Neutrophil (primary cell): ENCODE data around the gene KIAA1671.
"Not testable (repeated sequence)": the region's sequence is repeated elsewhere in the genome, so short reads cannot be mapped to it uniquely, and the experiment has no call there.

ENCODE experiments used
- H3K27ac ChIP-seq: fragments of 200-600 bp; sonication (generic); 2 replicates; pipeline ENCODE4 v1.5.1; 2016; ENCODE audit warnings: mild to moderate bottlenecking, moderate library complexity
- H3K27me3 ChIP-seq: fragments of 200-600 bp; sonication (generic); 2 replicates; pipeline ENCODE4 v1.6.0; 2016; ENCODE audit warnings: mild to moderate bottlenecking
- H3K36me3 ChIP-seq: fragments of 200-600 bp; sonication (generic); 2 replicates; pipeline ENCODE4 v1.5.1; 2017
- H3K4me1 ChIP-seq, 2 experiments: fragments of 200-600 bp in 1 of 2; sonication (generic) in 1 of 2; 1 replicate in 1 of 2; 2 replicates in 1 of 2; pipeline versions ENCODE4 v1.5.1 to v1.6.1; 2013 to 2016; ENCODE audit warnings: low read depth in 1 of 2, low read length in 1 of 2, mild to moderate bottlenecking in 1 of 2, moderate library complexity in 1 of 2; ENCODE audit not compliant: control insufficient read depth in 1 of 2, insufficient read depth in 1 of 2
- H3K4me3 ChIP-seq, 2 experiments: fragments of 200-600 bp in 1 of 2; sonication (generic) in 1 of 2; 1 replicate in 1 of 2; 2 replicates in 1 of 2; pipeline ENCODE4 v1.5.1; 2013 to 2016; ENCODE audit warnings: low read depth in 1 of 2, low read length in 1 of 2, mild to moderate bottlenecking in 1 of 2, moderate library complexity in 1 of 2
- H3K9me3 ChIP-seq: fragments of 200-600 bp; sonication (generic); 2 replicates; pipeline ENCODE4 v1.5.1; 2016
- CTCF ChIP-seq: fragments of 200-600 bp; sonication (generic); IDR thresholded peaks from 2 replicates; pipeline ENCODE4 v1.5.1; 2016; ENCODE audit warnings: antibody characterized with exemption

KIAA1671 gene

GRCh38 chr22:25235547-25236290 lies 283.2 kb downstream of the KIAA1671 start:
- Histone ChIP-seq H3K27ac (no peak overlapping the region), H3K4me1 (no peaks in the 10 kb centered on the region), H3K9me3 (no peaks in the 10 kb centered on the region), H3K4me3 (no peak overlapping the region), H3K27me3 (peaks cover 38% of the 10 kb centered on the region), H3K36me3 (no peaks in the 10 kb centered on the region)
- no peak for TF ChIP-seq CTCF

GRCh38 chr22:25236417-25236816 lies 283.9 kb downstream of the KIAA1671 start:
- Histone ChIP-seq H3K4me1 (no peaks in the 10 kb centered on the region), H3K36me3 (no peaks in the 10 kb centered on the region), H3K27me3 (peaks cover 42% of the 10 kb centered on the region), H3K9me3 (no peaks in the 10 kb centered on the region), H3K27ac (no peak overlapping the region), H3K4me3 (no peak overlapping the region)
- TF ChIP-seq CTCF = no peak

GRCh38 chr22:25237503-25237902 lies 285.0 kb downstream of the KIAA1671 start:
- H3K4me3 ChIP-seq = no peak overlapping the region
- H3K4me1 ChIP-seq = no peaks in the 10 kb centered on the region
- no peak for TF ChIP-seq CTCF
- no peak overlapping the region for H3K27ac ChIP-seq
- no peaks in the 10 kb centered on the region for H3K36me3 ChIP-seq
- peaks cover 42% of the 10 kb centered on the region for H3K27me3 ChIP-seq
- H3K9me3 ChIP-seq = no peaks in the 10 kb centered on the region

- not testable (repeated sequence) for H3K36me3 ChIP-seq, H3K27ac ChIP-seq, H3K4me1 ChIP-seq, H3K9me3 ChIP-seq, H3K4me3 ChIP-seq
- peaks cover 42% of the 10 kb centered on the region for H3K27me3 ChIP-seq
Measured at GRCh38 chr22:25238058-25238457, 285.5 kb downstream of the KIAA1671 start.
